Bronchial epithelial cell (primary cell): ENCODE data around the gene HSD17B3. TPM values are rescaled to one million over a fixed set of nuclear protein-coding genes. Genes with fewer than 3 reads are reported as not detected.

Experiments
- DNase-seq: peaks from one replicate; pipeline ENCODE4 v3.0.0-alpha.2; 2010; ENCODE audit warnings: low read depth
- FAIRE-seq: peaks from 2 replicates; lab custom pipeline; 2011; peaks lifted over from hg19 to GRCh38; lab: Jason Lieb, UNC
- H3K27me3 ChIP-seq: 2 replicates; pipeline ENCODE4 v1.5.1; 2011; ENCODE audit warnings: low read length; ENCODE audit not compliant: control insufficient read depth, insufficient read depth
- H3K36me3 ChIP-seq: 2 replicates; pipeline ENCODE4 v1.5.1; 2011; ENCODE audit warnings: low read length; ENCODE audit not compliant: control insufficient read depth, insufficient read depth
- H3K4me3 ChIP-seq: 2 replicates; pipeline ENCODE4 v1.5.1; 2011; ENCODE audit warnings: mild to moderate bottlenecking, low read depth, low read length, control low read depth
- CTCF ChIP-seq: IDR thresholded peaks from 2 replicates; pipeline ENCODE4 v1.5.1; 2011; ENCODE audit warnings: mild to moderate bottlenecking, moderate library complexity, low read length, control low read depth, inconsistent platforms; ENCODE audit not compliant: insufficient read depth, severe bottlenecking
- total RNA-seq: library from RNA; depleted of rRNA; stranded (reverse); fragments of >200 nt; gene quantifications from 2 replicates; pipeline ENCODE4 v1.2.1, GENCODE V29; 2014

The HSD17B3 gene
- total RNA-seq, 1 donor from 2014 or later, result 0.53 TPM

DNA sequence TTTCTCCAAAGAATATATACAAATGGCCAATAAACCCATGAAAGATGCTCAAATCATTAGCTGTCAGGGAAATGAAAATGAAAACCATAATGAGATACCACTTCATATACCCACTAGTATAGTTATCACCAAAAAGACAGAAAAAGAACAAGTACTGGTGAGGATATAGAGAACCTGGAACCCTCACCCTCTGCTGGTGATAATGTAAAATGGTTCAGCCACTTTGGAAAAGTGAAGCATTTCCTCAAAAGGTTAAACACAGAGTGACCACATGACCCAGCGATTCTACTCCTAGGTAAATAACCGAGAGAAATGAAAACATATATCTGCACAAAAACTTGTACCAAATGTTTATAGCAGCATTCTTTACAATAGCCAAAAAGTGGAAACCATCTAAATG lies 72.0 kb downstream of the HSD17B3 start:
- Histone ChIP-seq H3K27me3 (peaks cover 6% of the 10 kb centered on the region), H3K4me3 (no peak overlapping the region), H3K36me3 (no peaks in the 10 kb centered on the region)
- no peak for TF ChIP-seq CTCF
- FAIRE-seq (no peak), DNase-seq (no peak)

GRCh38 chr9:96222132-96222531 lies 79.8 kb downstream of the HSD17B3 start:
- FAIRE-seq, result no peak
- no peak overlapping the region for H3K4me3 ChIP-seq
- H3K27me3 ChIP-seq, result no peaks in the 10 kb centered on the region
- peak; percentile 45 for TF ChIP-seq CTCF
- H3K36me3 ChIP-seq, result no peaks in the 10 kb centered on the region
- DNase-seq, result peak; percentile 7

DNA sequence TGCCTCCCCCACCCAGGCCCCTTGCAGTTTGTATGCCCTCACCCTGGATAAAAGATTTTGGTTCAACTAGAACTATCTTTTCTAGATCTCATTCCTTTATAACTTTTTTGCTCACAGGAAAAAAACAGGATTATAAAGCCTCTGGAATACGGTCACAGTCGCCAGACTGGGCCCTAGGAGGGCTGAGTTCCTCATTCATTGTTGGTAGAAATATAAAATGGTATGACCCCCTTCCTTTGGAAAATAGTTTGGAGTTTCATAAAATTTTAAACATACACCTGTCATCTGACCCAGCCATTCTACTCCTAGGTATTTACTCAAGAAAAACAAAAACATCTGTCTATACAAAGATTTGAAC lies 82.1 kb downstream of the HSD17B3 start:
- FAIRE-seq (no peak), DNase-seq (no peak)
- H3K4me3 ChIP-seq, result no peak overlapping the region
- H3K36me3 ChIP-seq, result no peaks in the 10 kb centered on the region
- no peak for TF ChIP-seq CTCF
- peaks cover 2% of the 10 kb centered on the region for H3K27me3 ChIP-seq

DNA sequence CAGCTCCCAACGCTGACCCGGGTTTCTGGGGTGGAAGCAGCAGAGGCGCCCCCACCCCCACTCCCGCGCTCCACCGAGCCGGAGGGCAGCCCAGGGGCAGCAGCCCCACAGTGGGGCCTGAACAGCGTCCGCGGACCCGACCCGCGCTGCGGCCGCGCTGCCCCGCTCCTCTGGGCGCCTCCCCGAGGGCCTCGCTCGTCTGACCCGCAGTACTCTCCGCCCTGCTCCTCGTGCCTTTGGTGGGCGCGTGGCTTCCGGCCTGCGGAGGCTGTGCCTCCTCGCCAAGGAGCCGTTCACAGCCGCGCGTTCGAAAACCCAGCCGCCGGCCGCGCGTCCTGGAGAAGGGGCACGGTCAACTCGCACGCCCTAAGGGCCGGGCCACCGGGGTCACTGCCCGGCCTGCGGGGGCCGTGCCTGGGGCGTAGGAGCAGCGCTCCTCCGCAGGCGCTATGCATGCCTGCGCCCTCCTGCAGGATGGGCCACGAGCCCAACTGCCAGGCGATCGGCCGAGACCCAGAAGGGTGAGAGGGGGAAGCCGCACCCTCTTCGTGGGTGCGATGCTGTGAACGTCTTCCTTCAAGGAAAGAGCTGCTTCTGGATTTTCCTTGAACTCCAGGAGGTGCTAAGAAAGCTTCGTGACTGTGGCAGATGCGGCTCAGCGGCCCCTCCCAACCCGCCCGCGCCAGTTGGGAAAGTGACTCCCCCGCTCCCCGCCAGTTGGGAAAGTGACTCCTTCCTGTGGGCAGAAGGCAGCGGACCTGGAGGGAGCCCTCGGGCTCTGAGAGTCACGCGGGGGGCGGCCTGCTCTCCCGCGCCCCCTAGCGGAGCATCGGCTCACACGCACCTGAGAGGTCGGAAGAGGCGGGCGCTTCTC lies 82.7 kb downstream of the HSD17B3 start:
- FAIRE-seq (no peak), DNase-seq (peak; percentile 9)
- H3K4me3 ChIP-seq, result no peak overlapping the region
- peak; percentile 76 for TF ChIP-seq CTCF
- H3K27me3 ChIP-seq, result peaks cover 2% of the 10 kb centered on the region
- no peaks in the 10 kb centered on the region for H3K36me3 ChIP-seq

DNA sequence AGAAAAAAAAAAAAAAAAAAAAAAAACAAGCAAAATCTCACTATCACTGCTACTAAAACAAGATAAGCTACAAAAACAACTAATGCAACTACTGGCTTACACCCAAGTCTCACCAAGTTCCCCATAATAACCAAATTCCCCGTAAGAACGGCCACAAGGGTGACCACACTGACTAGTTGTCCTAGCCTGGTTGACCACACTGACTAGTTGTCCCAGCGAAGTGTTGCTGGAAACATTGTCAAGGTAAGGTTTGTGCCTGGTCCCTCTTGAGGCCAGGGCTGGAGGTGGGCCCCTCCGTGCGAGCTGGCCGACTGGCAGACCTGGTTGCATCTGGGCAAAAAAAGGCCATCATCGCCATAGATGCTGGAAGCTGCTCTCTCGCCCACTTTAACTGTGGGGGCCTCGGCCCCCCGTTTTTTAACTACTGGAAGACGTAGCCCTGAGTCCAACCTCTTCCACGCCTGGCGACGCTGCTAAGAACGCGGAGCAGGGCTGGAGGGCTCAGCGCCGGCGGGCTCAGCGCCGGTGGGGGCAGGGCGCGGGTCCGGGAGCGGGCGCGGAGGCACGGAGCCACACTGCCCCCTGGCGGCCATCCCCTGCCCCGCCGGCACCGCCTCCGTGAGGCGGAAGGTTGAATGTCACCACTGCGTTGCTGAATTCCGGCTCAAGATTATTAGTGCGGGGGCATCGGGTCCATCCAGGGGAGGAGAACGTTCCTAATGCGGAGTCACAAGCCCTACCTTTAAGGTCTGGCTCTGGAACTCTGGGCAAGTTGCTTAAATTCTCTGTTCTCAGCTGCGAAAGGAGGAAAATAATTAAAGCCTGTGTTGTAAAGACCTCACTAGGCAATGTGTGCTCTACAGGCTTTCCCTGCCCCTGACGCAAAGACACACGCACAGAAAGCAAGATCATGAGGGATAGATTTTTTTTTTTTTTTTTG lies 84.0 kb downstream of the HSD17B3 start:
- FAIRE-seq, result no peak
- peak; percentile 95 for TF ChIP-seq CTCF
- H3K36me3 ChIP-seq, result no peaks in the 10 kb centered on the region
- peaks cover 2% of the 10 kb centered on the region for H3K27me3 ChIP-seq
- peak overlapping the region; percentile 5 for H3K4me3 ChIP-seq
- peak; percentile 12 for DNase-seq
